ENCODE results near the gene IKZF5.

- TF ChIP-seq ZNF747 (tag by site-specific recombination; IDR thresholded peaks at IDR 0.05) (no peak), SP2 (tag by site-specific recombination; IDR thresholded peaks at IDR 0.05) (no peak), CTCF (tag by site-specific recombination; IDR thresholded peaks at IDR 0.05) (no peak), ZNF645 (tag by site-specific recombination; IDR thresholded peaks at IDR 0.05) (no peak), AEBP2 (tag by site-specific recombination; IDR thresholded peaks at IDR 0.05; ENCODE audit: borderline replicate concordance) (no peak), TSHZ1 (tag by site-specific recombination; IDR thresholded peaks at IDR 0.05; ENCODE audit: borderline replicate concordance) (no peak)
Observed at GRCh38 chr10:122954731-122955050, 53.9 kb downstream of the IKZF5 start.

Measured in HEK293 (cell line).